22Rv1 (cell line): Measurements from ENCODE around the gene CCNL2.

Experiments
- CTCF ChIP-seq: fragments of 450-650 bp; IDR thresholded peaks from 2 replicates; pipeline ENCODE4 v1.5.1; 2017; ENCODE audit warnings: mild to moderate bottlenecking
- ZFX ChIP-seq: fragments of 450-650 bp; IDR thresholded peaks from 2 replicates; pipeline ENCODE4 v1.6.1; 2017; ENCODE audit warnings: antibody characterized with exemption, borderline replicate concordance

- TF ChIP-seq CTCF (no peak), ZFX (no peak)
These were observed 29.0 kb upstream of the CCNL2 start for GRCh38 chr1:1428174-1428573.
